NCI-H510A treated with DMSO at 0.1 percent for 48 hours (cell line): Measurements from ENCODE around the gene GANC.

Experiments
- DNase-seq: peaks from one replicate; lab custom pipeline; 2025; lab: John Stamatoyannopoulos, UW

GANC gene

GRCh38 chr15:42348083-42348482 lies 75.1 kb downstream of the GANC start:
- DNase-seq = no peak

- no peak for DNase-seq
These were observed 76.2 kb downstream of the GANC start for GRCh38 chr15:42349186-42349585.

- DNase-seq = no peak
These were observed 79.4 kb downstream of the GANC start for GRCh38 chr15:42352401-42352800.

GRCh38 chr15:42353061-42353460 lies 80.1 kb downstream of the GANC start:
- no peak for DNase-seq

GRCh38 chr15:42354824-42355223 lies 81.8 kb downstream of the GANC start:
- no peak for DNase-seq

GRCh38 chr15:42355291-42355690 lies 82.3 kb downstream of the GANC start:
- DNase-seq = no peak

GRCh38 chr15:42356851-42357250 lies 83.8 kb downstream of the GANC start:
- no peak for DNase-seq

- peak; percentile 66 for DNase-seq
These were observed 85.1 kb downstream of the GANC start for GRCh38 chr15:42358141-42358540.

GRCh38 chr15:42359249-42359648 lies 86.2 kb downstream of the GANC start, which contains the start of gene CAPN3:
Gene CAPN3, plus strand, starts transcription at chr15:42359501. Its CDS starts 305 bp downstream, at chr15:42359806.
- DNase-seq = no peak

GRCh38 chr15:42359985-42360384 lies 87.0 kb downstream of the GANC start:
- DNase-seq = no peak

- DNase-seq = no peak
These were observed 87.6 kb downstream of the GANC start for GRCh38 chr15:42360535-42361112.

GRCh38 chr15:42363487-42363886 lies 90.5 kb downstream of the GANC start:
- DNase-seq = no peak

GRCh38 chr15:42363942-42364341 lies 90.9 kb downstream of the GANC start:
- no peak for DNase-seq

GRCh38 chr15:42364529-42364928 lies 91.5 kb downstream of the GANC start:
- DNase-seq = peak; percentile 89

GRCh38 chr15:42365921-42366550 lies 93.0 kb downstream of the GANC start:
- DNase-seq = no peak

GRCh38 chr15:42367041-42367440 lies 94.0 kb downstream of the GANC start:
- DNase-seq = no peak

- DNase-seq = no peak
These were observed 95.1 kb downstream of the GANC start for GRCh38 chr15:42368096-42368495.

GRCh38 chr15:42371096-42371495 lies 98.1 kb downstream of the GANC start:
- DNase-seq = no peak

GRCh38 chr15:42373274-42373673 lies 100.3 kb downstream of the GANC start:
- no peak for DNase-seq

- no peak for DNase-seq
These were observed 100.9 kb downstream of the GANC start for GRCh38 chr15:42373936-42374335.

- DNase-seq = no peak
These were observed 101.8 kb downstream of the GANC start for GRCh38 chr15:42374810-42375209.

- DNase-seq = no peak
These were observed 102.3 kb downstream of the GANC start for GRCh38 chr15:42375252-42375651.

GRCh38 chr15:42375941-42376340 lies 102.9 kb downstream of the GANC start:
- no peak for DNase-seq

- no peak for DNase-seq
These were observed 105.0 kb downstream of the GANC start for GRCh38 chr15:42378011-42378410.
